ENCODE results near the gene ST3GAL5. TPM values are rescaled to one million over a fixed set of nuclear protein-coding genes. Genes with fewer than 3 reads are reported as not detected.

Gene ST3GAL5
- total and polyA plus RNA-seq, 2 donors (not counting 1 experiment from before 2014, with no cell fraction given), result 42.6 to 94.3 TPM

- Mint-ChIP-seq H3K4me3 (no peak overlapping the region), H3K27ac (no peak overlapping the region), H3K27me3 (no peaks in the 10 kb centered on the region), H3K4me1 (peaks cover 6% of the 10 kb centered on the region), H3K9me3 (ENCODE audit: insufficient read depth) (no peaks in the 10 kb centered on the region)
- intact Hi-C loops (cut with micrococcal nuclease), result no loop called here
- ATAC-seq (ENCODE audit: low read depth), result no peak
- Histone ChIP-seq H3K4me3 (ENCODE audit: control extremely low read depth in 1 of 5, extremely low read depth in 1 of 5, insufficient read depth in 1 of 5, low read depth in 2 of 5, low read length in 4 of 5) (no peak overlapping the region), H3K27ac (ENCODE audit: low read length in 2 of 2) (no peak overlapping the region), H3K9ac (ENCODE audit: low read length) (no peak overlapping the region), H3K4me2 (replicated peaks; ENCODE audit: low read depth, low read length, poor library complexity, severe bottlenecking) (no peak overlapping the region), H3K36me3 (replicated peaks in 1 of 2; ENCODE audit: control extremely low read depth in 1 of 2, control insufficient read depth in 1 of 2, extremely low read depth in 1 of 2, insufficient read depth in 2 of 2, low read length in 1 of 2) (peaks cover 0 to 9% of the 10 kb centered on the region in 2 experiments), H3K9me3 (ENCODE audit: control extremely low read depth in 1 of 3, control insufficient read depth in 2 of 3, insufficient read depth in 1 of 3, low read length in 2 of 3) (peaks cover 0 to 7% (median 3%) of the 10 kb centered on the region in 3 donors), H3K79me2 (ENCODE audit: control insufficient read depth, insufficient read depth, low read length) (peaks cover 5% of the 10 kb centered on the region), H3K4me1 (ENCODE audit: control insufficient read depth in 2 of 2, insufficient read depth in 2 of 2, low read length in 2 of 2) (no peaks in the 10 kb centered on the region), H3K27me3 (replicated peaks in 1 of 4; ENCODE audit: control extremely low read depth in 1 of 4, control insufficient read depth in 3 of 4, insufficient read depth in 4 of 4, low read length in 3 of 4) (no peaks in the 10 kb centered on the region), H2AFZ (ENCODE audit: insufficient read depth, low read depth, low read length, poor library complexity, severe bottlenecking) (no peak overlapping the region), H4K20me1 (ENCODE audit: control insufficient read depth, insufficient read depth, low read length, poor library complexity, severe bottlenecking) (no peaks in the 10 kb centered on the region)
- TF ChIP-seq EZH2 (IDR thresholded peaks at IDR 0.05; ENCODE audit: borderline replicate concordance, insufficient read depth, low read depth, low read length, poor library complexity, severe bottlenecking) (no peak), CTCF (IDR thresholded peaks at IDR 0.05) (no peak)
- DNase-seq, result no peak
- CTCF ChIA-PET, result interaction anchor here (1.1 kb wide), 1 partner anchor 135 kb away, joined by 5 read pairs; no protein-coding TSS in a partner anchor
- POLR2A ChIA-PET, result no interaction called here
- WGBS (ENCODE audit: insufficient coverage), result no CpG with 5 or more reads among the region's 2 CpGs
Observed at GRCh38 chr2:85901155-85901554, 12.4 kb upstream of the ST3GAL5 start.

- Mint-ChIP-seq H3K4me1 (peaks cover 6% of the 10 kb centered on the region), H3K27ac (no peak overlapping the region), H3K9me3 (ENCODE audit: insufficient read depth) (no peaks in the 10 kb centered on the region), H3K4me3 (no peak overlapping the region), H3K27me3 (no peaks in the 10 kb centered on the region)
- TF ChIP-seq CTCF (IDR thresholded peaks at IDR 0.05) (no peak), EZH2 (IDR thresholded peaks at IDR 0.05; ENCODE audit: borderline replicate concordance, insufficient read depth, low read depth, low read length, poor library complexity, severe bottlenecking) (no peak)
- Histone ChIP-seq H3K9me3 (ENCODE audit: control extremely low read depth in 1 of 3, control insufficient read depth in 2 of 3, insufficient read depth in 1 of 3, low read length in 2 of 3) (peaks cover 0 to 7% (median 6%) of the 10 kb centered on the region in 3 donors), H3K27me3 (replicated peaks in 1 of 4; ENCODE audit: control extremely low read depth in 1 of 4, control insufficient read depth in 3 of 4, insufficient read depth in 4 of 4, low read length in 3 of 4) (no peaks in the 10 kb centered on the region), H3K4me1 (ENCODE audit: control insufficient read depth in 2 of 2, insufficient read depth in 2 of 2, low read length in 2 of 2) (no peaks in the 10 kb centered on the region), H3K9ac (ENCODE audit: low read length) (no peak overlapping the region), H3K36me3 (replicated peaks in 1 of 2; ENCODE audit: control extremely low read depth in 1 of 2, control insufficient read depth in 1 of 2, extremely low read depth in 1 of 2, insufficient read depth in 2 of 2, low read length in 1 of 2) (peaks cover 0 to 9% of the 10 kb centered on the region in 2 experiments), H3K27ac (ENCODE audit: low read length in 2 of 2) (no peak overlapping the region), H3K4me2 (replicated peaks; ENCODE audit: low read depth, low read length, poor library complexity, severe bottlenecking) (no peak overlapping the region), H4K20me1 (ENCODE audit: control insufficient read depth, insufficient read depth, low read length, poor library complexity, severe bottlenecking) (no peaks in the 10 kb centered on the region), H2AFZ (ENCODE audit: insufficient read depth, low read depth, low read length, poor library complexity, severe bottlenecking) (no peak overlapping the region), H3K4me3 (ENCODE audit: control extremely low read depth in 1 of 5, extremely low read depth in 1 of 5, insufficient read depth in 1 of 5, low read depth in 2 of 5, low read length in 4 of 5) (no peak overlapping the region), H3K79me2 (ENCODE audit: control insufficient read depth, insufficient read depth, low read length) (peaks cover 5% of the 10 kb centered on the region)
- CTCF ChIA-PET, result interaction anchor here (0.7 to 2.3 kb wide), 5 partner anchors 11 to 180 kb away, joined by 3 to 7 read pairs (median 3); no protein-coding TSS in a partner anchor
- ATAC-seq (ENCODE audit: low read depth), result no peak
- WGBS (ENCODE audit: insufficient coverage), result no CpG with 5 or more reads among the region's 2 CpGs
- DNase-seq, result no peak
- intact Hi-C loops (cut with micrococcal nuclease), result no loop called here
- POLR2A ChIA-PET, result no interaction called here
Observed at GRCh38 chr2:85900366-85900765, 11.6 kb upstream of the ST3GAL5 start.

All from B cell (primary cell).